Spleen (tissue), 7 donors: ENCODE results near the gene CALB2.

Experiments
- CTCF ChIP-seq, 11 experiments: fragments of 200-600 bp in 7 of 11; fragments of 450-650 bp in 4 of 11; sonication (generic) in 4 of 11; IDR thresholded peaks in 8 of 11; conservative IDR thresholded peaks in 3 of 11; 1 replicate in 7 of 11; 2 replicates in 4 of 11; pipeline versions ENCODE4 v1.4.0 to v1.8.0; 2016 to 2021; ENCODE audit warnings: antibody characterized with exemption in 11 of 11, inconsistent platforms in 4 of 11, mild to moderate bottlenecking in 1 of 11
- POLR2A ChIP-seq, 3 donors: fragments of 450-650 bp; IDR thresholded peaks; one replicate each; pipeline ENCODE4 v1.5.1; 2017; ENCODE audit warnings: antibody characterized with exemption in 3 of 3, mild to moderate bottlenecking in 1 of 3
- donor health status: DM: no; HTN: no; CAD: no; lungs with moderate emphysema.
- donor health status: DM: no; HTN: no; CAD: no.
- donor health status: DM: no; HTN: no; CAD: no.

DNA sequence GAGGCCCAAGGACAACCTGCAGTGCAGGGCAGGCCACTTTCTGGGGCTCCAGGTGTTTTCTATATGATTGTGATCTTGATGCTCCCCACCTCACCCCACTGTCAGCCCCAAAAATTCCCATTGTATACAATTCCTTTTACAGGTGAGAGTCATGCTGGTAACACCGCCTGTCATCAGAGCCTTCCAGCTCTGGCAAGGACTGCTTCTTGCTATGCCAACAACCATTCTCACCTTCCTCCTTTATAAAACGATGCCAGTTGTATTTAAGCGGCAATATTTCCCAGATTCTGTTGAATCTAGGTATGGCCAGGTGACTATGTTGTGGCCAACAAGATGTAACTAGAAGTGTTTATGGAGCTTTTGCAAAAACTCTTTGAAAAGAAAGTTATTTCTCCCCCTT, 30.4 kb upstream of the CALB2 start:
- TF ChIP-seq CTCF (IDR thresholded peaks at IDR 0.05 in 8 of 11, conservative IDR thresholded peaks at IDR 0.05 in 3 of 11) (no peak), POLR2A (IDR thresholded peaks at IDR 0.05) (no peak)
